Stimulated activated CD4-positive, alpha-beta T cell treated with anti-CD3 and anti-CD28 coated beads, TNF-alpha, amount 100 ng/mL, for 24 hours (primary cell): ENCODE results near the gene RPL9.
"Not testable (repeated sequence)": the region's sequence is repeated elsewhere in the genome, so short reads cannot be mapped to it uniquely, and the experiment has no call there.

Source experiments
- DNase-seq, 3 experiments: peaks; one replicate each; pipeline ENCODE4 v3.0.0-alpha.2; 2020; ENCODE audit warnings: low read depth in 3 of 3

The RPL9 gene

GRCh38 chr4:39458505-39459300 is at the start of gene RPL9, which contains the start of gene LIAS:
RPL9 (minus strand) TSS chr4:39458922; CDS start chr4:39458439, 483 bp downstream.
LIAS (plus strand) TSS chr4:39459056; CDS start chr4:39459118, 62 bp downstream.
- peak; percentile 84 to 91 (median 89) for DNase-seq

- no peak for DNase-seq
These were observed 46.9 kb upstream of the RPL9 start for GRCh38 chr4:39505581-39505980.

GRCh38 chr4:39504538-39504937 is 45.8 kb upstream of the RPL9 start:
- no peak for DNase-seq

GRCh38 chr4:39502664-39503035 is 43.9 kb upstream of the RPL9 start:
- DNase-seq, result not testable (repeated sequence)

GRCh38 chr4:39502019-39502663 is 43.4 kb upstream of the RPL9 start:
- no peak for DNase-seq

DNA sequence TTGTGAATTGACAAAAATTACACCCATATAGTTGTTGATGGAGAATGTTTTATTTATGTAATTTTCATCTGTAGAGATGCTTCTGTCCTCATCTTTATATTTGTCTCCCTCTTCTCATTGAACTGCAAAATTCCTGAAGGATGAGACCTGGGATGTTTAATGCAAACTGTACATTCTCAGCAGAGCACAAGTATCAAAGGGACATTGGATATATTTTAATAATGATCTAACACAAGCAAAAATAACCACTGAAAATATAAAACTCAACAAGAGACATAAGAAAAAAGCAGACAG is 40.0 kb upstream of the RPL9 start:
- no peak for DNase-seq

DNA sequence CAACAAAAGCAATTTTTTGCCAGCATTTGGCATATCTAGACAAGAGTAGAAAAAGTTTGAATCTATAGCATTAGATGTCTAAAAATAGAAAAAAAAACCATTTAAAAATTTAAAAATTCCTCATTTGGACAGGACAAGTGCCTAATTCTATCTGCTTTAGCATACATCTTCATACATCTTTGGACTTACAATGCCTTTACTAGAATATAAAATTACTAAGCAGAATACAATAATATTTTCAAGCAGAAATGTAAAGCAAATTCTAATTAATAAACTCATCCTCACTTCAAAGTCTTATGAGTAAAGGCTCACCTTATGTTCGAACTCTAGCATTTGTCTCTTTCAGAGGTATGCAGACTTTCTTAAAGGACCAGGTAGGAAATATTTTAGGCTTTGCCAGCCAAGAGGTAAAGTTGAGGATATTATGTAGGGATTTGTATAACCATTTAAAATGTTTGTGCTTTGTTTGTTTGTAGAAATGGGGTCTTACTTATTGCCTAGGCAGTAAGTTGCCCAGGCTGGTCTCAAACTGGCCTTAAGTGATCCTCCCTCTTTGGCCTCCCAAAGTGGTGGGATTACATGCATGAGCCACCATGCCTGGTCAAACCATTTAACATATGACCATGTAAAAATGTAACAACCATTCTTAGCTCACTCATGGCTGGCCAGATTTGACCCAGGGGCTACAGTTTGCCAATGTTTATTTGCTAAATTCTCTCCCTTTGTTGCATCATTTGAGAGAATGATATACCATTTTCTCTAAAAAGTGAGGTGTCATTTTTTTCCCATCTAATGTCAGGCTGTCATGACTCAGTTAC is 39.4 kb upstream of the RPL9 start:
- DNase-seq, result no peak

DNA sequence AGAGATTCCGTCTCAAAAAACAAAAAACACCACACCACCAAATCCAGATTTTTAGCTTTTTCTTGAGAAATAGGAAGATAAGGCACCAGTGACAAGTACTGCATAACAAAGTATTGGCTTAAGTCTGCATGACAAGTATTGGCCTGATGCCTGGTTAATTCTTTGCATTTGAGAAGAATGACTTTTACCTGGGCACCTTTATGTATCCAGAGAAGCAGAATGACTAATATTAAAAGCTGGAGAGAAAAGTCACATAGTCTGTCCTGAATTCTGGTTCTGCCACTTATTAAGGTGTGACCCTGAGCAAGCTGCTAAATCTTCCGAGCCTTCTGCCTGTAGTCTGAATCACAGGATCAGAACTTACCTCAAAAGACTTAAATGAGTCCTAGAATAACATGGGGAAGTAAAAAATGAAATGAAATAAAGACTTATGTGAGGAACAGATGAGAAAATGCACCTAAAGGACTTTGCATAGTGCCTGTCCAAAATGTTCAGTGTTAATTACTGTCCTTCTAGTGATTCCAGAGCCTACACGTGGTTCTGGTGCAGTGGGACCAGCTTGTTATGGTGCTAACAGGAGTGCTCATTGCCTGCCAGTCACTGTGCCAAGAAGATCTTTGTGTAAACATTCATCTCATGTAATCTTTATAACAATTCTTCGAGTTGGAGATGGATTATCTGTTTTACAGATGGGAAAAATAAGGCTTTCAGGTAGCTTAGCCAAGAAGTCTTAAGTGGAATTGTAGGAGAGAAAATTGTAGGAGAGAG is 36.9 kb upstream of the RPL9 start:
- DNase-seq, result no peak

GRCh38 chr4:39494354-39494753 is 35.6 kb upstream of the RPL9 start:
- DNase-seq, result no peak

DNA sequence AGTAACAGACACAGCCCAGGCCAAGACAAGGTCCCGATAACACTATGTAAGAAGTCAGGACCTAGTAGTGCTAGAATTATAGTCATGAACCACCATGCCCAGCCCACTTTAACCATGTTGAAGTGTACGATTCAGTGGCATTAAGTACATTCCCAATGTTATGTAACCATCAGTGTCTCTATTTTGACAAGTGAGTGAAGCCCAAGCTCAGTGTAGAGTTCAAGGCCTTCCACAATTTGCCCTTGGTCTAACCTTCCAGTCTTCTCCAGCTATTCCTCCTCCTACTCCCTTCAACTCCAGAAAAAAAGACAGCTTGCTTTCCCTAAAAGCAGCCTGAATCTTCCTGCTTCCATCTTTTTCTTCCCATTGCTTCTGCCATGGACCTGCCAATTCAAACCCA is 31.6 kb upstream of the RPL9 start:
- DNase-seq, result no peak

GRCh38 chr4:39486221-39486804 is 27.6 kb upstream of the RPL9 start:
- DNase-seq, result no peak

- DNase-seq, result no peak
These were observed 26.0 kb upstream of the RPL9 start for GRCh38 chr4:39484582-39485272.

- no peak for DNase-seq
These were observed 22.4 kb upstream of the RPL9 start for GRCh38 chr4:39480902-39481695.

DNA sequence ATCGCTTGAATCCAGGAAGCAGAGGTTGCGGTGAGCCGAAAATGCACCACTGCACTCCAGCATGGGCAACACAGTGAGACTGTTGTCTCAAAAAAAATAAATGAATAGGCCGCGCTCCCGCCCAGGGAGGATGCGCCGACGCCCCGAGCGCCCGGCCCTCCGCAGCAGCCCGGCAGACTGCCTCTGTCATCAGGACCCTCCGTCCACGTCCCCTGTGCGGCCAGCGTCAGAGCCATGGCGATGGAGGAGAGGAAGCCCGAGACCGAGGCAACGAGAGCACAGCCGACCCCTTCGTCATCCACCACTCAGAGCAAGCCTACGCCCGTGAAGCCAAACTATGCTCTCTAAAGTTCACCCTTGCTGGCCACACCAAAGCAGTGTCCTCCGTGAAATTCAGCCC is 21.5 kb upstream of the RPL9 start:
- no peak for DNase-seq

DNA sequence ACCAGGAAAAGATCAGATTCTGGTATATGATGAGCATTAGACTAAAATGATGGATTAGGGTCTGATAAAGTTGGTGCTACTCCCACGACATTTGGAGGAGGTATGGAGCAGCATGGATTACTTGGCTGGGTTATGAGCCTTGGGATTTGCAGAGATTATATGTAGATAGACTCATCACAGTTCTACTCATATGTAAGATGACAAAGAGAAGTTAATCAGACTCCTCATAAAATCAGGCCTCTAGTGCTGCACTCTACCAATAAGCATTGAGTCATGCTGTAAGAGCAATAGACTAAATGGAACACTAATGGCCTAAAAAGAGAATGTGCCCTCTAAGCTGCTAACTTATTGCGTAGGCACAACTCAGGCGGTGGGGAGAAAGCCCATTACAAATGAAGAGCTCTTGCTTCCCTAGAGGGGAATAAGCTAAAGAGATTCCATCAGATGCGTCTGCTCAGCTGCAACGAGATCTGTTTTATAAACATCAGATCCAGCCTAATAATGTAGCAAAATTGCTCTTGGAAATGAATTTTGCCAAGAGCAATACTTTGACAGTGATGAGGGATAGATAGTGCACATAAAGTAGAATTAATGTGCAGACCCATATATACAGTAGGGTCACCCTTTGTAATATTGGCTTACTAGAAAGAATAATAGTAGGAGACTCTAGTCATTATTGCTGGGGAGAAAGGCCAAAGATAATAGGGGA is 17.6 kb upstream of the RPL9 start:
- DNase-seq, result no peak

GRCh38 chr4:39472396-39472795 is 13.7 kb upstream of the RPL9 start:
- DNase-seq, result no peak

GRCh38 chr4:39470402-39470801 is 11.7 kb upstream of the RPL9 start:
- no peak for DNase-seq

- no peak for DNase-seq
These were observed 10.8 kb upstream of the RPL9 start for GRCh38 chr4:39469429-39470077.

- DNase-seq, result no peak
These were observed 8.7 kb upstream of the RPL9 start for GRCh38 chr4:39467464-39467863.
